Stimulated activated CD8-positive, alpha-beta memory T cell treated with anti-CD3 and anti-CD28 coated beads, Interleukin-12 subunit alpha, Interleukin-12 subunit beta, amount 100 ng/mL, for 4 hours (primary cell): ENCODE measurements around the gene UBE2U.
"Not testable (repeated sequence)": the region's sequence is repeated elsewhere in the genome, so short reads cannot be mapped to it uniquely, and the experiment has no call there.

Source experiments
- DNase-seq: peaks from one replicate; pipeline ENCODE4 v3.0.0-alpha.2; 2020; ENCODE audit warnings: low read depth

Gene UBE2U

GRCh38 chr1:64240206-64240605 lies 36.8 kb downstream of the UBE2U start:
- no peak for DNase-seq

GRCh38 chr1:64241069-64241468 lies 37.6 kb downstream of the UBE2U start:
- DNase-seq: no peak

- no peak for DNase-seq
These were observed 39.7 kb downstream of the UBE2U start for GRCh38 chr1:64242895-64243756.

- no peak for DNase-seq
These were observed 40.3 kb downstream of the UBE2U start for GRCh38 chr1:64243757-64244080.

- no peak for DNase-seq
These were observed 42.1 kb downstream of the UBE2U start for GRCh38 chr1:64245495-64245894.

- no peak for DNase-seq
These were observed 43.0 kb downstream of the UBE2U start for GRCh38 chr1:64246294-64246917.

GRCh38 chr1:64248065-64248464 lies 44.6 kb downstream of the UBE2U start:
- DNase-seq: no peak

- DNase-seq: not testable (repeated sequence)
These were observed 47.0 kb downstream of the UBE2U start for GRCh38 chr1:64250472-64250871.

GRCh38 chr1:64251971-64252370 lies 48.5 kb downstream of the UBE2U start:
- no peak for DNase-seq

- DNase-seq: not testable (repeated sequence)
These were observed 53.8 kb downstream of the UBE2U start for GRCh38 chr1:64257233-64257632.

- not testable (repeated sequence) for DNase-seq
These were observed 55.0 kb downstream of the UBE2U start for GRCh38 chr1:64258444-64258843.

GRCh38 chr1:64263335-64263734 lies 59.9 kb downstream of the UBE2U start:
- DNase-seq: no peak

GRCh38 chr1:64263856-64264255 lies 60.4 kb downstream of the UBE2U start:
- no peak for DNase-seq

- DNase-seq: no peak
These were observed 61.7 kb downstream of the UBE2U start for GRCh38 chr1:64265141-64265540.

- no peak for DNase-seq
These were observed 63.6 kb downstream of the UBE2U start for GRCh38 chr1:64266991-64267390.

GRCh38 chr1:64268653-64269557 lies 65.5 kb downstream of the UBE2U start:
- peak; percentile 6 for DNase-seq

- DNase-seq: no peak
These were observed 66.1 kb downstream of the UBE2U start for GRCh38 chr1:64269558-64269884.

- DNase-seq: no peak
These were observed 76.6 kb downstream of the UBE2U start for GRCh38 chr1:64280001-64280400.

GRCh38 chr1:64282351-64282750 lies 78.9 kb downstream of the UBE2U start:
- no peak for DNase-seq

- DNase-seq: no peak
These were observed 83.6 kb downstream of the UBE2U start for GRCh38 chr1:64287071-64287470.

GRCh38 chr1:64290420-64290819 lies 87.0 kb downstream of the UBE2U start:
- no peak for DNase-seq

- DNase-seq: no peak
These were observed 88.5 kb downstream of the UBE2U start for GRCh38 chr1:64291931-64292330.

- no peak for DNase-seq
These were observed 89.0 kb downstream of the UBE2U start for GRCh38 chr1:64292399-64292798.
